NCI-H187 treated with DMSO at 0.1 percent for 48 hours (cell line): Measurements from ENCODE around the gene NUDT16L1.

Experiments used
- DNase-seq: peaks from one replicate; lab custom pipeline; 2025; lab: John Stamatoyannopoulos, UW

NUDT16L1 gene

DNA sequence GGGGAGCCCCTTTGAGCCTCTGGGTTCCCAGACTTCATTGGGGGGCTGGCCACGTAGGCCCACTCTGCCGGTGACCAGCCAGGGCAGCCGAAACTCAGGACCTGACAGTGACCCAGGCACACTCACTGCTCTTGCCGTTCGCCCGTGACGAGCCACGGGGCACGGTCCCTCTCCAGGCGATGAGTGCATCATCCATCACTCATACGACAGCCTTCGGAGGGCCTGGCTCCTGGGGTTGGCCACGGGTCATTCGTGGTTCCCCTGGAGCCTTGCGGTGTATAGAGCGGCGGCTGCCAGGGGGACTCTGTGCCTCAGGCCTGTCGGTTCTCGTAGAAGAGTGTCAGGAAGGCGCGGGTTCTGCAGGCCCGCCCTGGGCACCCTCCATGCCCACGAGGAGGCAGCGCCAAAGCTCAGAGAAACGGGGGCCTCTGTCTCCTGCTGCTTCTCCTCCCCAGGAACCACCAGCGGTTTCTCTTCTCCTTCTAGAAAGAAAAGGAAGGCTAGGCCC lies 11.2 kb upstream of the NUDT16L1 start:
- DNase-seq: no peak

GRCh38 chr16:4682616-4683254 lies 10.6 kb upstream of the NUDT16L1 start:
- no peak for DNase-seq

- DNase-seq: no peak
These were observed 9.9 kb upstream of the NUDT16L1 start for GRCh38 chr16:4683255-4684057.

DNA sequence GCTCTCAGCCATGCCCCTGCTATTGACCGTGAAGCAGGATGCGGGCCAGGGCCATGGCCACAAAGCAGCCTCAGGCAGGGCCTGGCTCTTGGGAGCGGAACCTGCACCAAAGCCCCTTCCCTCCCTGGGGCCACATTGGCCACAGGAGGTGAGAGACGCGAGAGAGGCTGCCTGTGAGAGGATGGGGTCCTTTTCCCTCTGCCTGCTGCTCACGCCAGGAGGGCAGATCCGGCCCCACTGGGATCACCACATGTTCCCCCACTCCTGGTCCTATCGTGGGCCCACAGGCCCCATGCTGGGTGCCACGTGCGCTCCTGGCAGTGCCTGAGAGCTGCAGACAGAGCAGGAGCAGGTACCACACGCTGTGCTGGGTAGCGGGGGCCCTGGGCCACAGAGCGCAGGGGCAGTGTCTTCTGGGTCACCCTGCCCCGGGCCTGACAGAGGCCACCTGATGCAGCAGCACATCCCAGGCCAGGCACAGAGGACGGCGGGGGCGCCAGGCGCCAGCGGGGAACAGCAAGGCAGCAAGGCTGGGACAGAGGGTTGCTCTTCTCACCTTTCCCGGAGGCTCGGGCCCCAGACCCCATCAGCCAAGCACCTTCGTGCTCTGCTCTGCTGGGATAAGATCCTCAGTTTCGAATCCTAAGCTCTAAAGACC lies 9.2 kb upstream of the NUDT16L1 start:
- no peak for DNase-seq

- no peak for DNase-seq
These were observed 8.6 kb upstream of the NUDT16L1 start for GRCh38 chr16:4684763-4685162.

DNA sequence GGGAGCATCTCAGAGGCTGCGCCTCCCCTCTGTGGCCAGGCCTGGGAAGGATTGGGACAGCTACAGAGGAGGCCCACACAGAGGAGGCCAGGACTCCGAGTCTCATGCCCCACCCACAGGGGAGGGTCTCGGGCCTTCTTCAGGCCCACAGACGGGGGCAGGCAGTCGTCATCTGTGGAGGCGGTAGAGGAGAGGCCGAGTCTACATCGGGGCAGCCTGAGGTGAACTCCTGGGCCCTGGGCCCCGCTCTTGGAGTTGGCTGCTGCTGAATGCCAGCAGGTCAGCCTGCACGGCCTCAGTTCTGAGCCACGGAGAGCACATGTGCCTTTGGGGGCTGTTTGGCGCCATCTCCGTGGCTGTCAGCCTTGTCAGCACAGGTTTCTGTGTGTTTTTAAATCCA lies 8.1 kb upstream of the NUDT16L1 start:
- DNase-seq: no peak

DNA sequence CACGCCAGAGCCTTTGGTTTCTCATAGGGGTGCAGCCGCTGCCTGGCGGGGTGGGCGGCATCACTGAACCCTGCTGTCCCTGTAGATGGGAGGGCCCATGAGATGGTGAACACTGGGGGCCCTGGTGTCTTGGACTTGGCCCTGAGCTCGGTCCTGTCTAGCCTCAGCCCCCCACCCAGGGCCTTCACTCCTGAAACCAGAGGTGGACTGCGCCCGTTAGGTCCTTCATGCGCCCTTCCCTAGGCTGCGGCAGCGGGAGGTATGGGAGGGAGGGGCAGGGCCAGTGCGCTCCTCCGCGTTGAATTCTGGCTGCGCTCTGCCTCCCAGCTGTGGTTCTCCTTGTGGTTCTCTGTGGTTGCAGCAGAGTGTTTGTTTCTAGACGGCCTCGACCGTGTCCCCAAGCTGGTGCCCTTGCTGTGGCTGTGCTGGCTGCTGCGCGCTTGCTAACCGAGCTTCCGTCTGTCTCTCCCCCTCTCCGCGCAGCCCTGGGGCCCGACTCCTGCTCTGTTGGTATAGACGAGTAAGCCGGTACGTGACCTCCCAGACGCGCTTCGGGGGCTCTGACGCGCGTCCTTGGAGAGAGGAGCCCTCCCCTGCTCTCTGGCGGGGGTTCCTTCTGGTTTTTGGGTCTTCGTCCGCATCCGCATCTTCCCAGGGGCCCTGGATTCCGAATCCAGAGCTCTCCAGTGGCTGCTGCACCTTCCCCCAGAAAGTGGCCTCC lies 7.4 kb upstream of the NUDT16L1 start:
- no peak for DNase-seq

DNA sequence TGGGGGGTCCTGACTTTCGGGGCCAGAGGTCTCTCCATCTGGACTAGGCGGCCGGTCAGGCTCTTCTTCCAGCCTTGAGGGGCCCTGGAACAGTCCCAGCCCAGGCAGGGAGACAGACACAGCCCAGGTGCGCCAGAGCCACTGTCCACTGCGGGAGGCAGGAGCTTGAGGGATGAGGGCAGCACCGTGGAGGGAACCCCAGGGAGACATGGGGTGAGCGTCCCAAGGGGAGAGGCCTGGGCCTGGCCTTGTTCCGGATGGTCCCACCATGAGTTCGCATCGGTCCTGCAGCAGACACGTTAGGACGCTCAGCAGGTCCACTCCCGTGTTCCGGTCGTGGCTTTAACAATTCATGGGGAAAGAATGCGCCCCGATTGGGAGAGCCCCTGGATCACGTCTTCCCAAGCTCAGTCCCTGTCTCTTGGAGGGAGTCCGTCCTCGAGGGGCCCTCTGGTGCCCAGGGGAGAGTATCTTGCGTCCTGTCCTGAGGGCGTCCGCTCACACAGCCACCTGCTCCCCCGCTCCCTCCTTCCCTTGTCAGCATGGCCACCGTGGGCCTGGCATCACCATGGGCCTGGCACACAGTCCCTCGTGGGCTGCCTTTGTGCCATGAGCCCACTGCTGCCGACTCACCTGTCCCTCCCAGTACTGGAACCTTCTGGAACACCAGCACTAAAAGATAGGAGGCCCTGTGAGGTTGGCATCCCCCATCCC lies 6.7 kb upstream of the NUDT16L1 start:
- DNase-seq: no peak

- no peak for DNase-seq
These were observed 5.9 kb upstream of the NUDT16L1 start for GRCh38 chr16:4687416-4687815.

- DNase-seq: no peak
These were observed 5.3 kb upstream of the NUDT16L1 start for GRCh38 chr16:4687946-4688673.

- DNase-seq: no peak
These were observed 4.7 kb upstream of the NUDT16L1 start for GRCh38 chr16:4688674-4689045.

GRCh38 chr16:4689091-4689671 lies 4.2 kb upstream of the NUDT16L1 start:
- no peak for DNase-seq

GRCh38 chr16:4689864-4690704 lies 3.3 kb upstream of the NUDT16L1 start:
- DNase-seq: no peak

DNA sequence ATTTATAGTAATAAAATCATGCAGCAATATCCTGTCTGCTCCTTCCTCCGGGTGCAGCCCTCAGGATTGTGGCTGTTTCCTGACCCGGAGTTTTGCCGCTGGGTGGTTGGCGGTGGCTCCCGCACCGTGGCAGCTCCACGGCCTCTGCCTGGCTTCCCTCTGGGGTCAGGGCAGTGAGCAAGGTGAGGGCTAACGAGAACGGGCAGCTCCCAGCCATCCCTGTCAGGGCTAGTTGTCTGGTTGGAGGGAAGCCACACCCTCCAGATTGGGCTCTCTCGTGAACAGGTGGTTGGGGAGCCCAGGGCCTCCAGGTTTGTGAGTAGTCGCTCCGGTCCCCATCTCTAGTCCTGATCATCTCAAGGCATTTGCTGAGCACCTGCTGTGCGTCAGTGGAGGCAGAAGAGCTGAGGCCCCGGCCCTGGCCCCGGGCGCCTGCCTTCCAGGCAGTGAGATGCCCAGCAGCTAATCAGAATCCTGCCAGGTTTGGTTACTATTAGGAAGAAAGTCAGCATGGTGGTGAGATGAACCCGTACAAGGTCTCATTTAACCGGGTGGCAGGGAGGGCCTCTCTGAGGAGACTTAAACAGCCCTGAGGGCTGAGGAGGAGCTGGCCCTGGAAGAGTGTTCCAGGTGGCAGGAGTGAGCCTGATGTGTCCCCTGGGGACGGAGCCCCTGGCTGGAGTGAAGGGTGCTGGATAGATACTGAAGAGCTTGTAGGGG lies 2.3 kb upstream of the NUDT16L1 start:
- DNase-seq: no peak

DNA sequence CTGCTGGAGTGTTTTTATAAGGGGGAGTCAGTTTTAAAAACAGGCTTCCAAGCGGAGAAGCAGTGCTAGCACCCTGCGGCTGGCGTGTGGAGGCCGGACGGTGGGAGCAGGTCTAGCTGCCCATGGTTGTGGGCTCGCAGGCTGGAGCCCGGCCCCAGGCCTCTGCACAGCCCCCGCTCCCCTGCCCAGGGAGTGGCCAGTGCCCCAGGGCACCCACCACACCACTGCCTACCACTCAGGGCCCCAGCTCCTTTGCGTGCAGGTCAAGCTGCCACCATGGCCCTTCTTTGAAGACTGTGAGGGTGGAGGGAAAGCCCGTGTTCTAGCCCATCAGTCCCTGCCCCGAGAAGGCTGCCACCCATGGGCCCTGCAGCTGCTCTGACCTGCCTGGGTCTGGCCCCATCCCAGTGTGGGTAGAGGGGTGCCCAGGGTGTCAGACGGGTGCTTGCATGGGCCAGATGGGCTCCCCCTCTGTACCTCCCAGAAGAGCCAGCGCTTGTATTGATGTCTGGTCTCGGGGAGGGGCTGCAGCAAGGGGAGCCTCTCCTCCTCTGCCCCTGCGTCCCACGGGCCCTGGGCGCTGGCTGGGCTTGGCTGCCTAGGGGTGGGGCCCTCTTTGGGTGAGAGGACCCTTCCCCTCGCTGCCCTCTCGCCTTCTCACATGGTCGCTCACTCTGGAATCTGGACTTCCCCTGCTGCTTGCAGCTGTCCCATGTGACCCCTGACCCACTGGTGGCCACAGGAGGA lies 1.5 kb upstream of the NUDT16L1 start:
- no peak for DNase-seq

DNA sequence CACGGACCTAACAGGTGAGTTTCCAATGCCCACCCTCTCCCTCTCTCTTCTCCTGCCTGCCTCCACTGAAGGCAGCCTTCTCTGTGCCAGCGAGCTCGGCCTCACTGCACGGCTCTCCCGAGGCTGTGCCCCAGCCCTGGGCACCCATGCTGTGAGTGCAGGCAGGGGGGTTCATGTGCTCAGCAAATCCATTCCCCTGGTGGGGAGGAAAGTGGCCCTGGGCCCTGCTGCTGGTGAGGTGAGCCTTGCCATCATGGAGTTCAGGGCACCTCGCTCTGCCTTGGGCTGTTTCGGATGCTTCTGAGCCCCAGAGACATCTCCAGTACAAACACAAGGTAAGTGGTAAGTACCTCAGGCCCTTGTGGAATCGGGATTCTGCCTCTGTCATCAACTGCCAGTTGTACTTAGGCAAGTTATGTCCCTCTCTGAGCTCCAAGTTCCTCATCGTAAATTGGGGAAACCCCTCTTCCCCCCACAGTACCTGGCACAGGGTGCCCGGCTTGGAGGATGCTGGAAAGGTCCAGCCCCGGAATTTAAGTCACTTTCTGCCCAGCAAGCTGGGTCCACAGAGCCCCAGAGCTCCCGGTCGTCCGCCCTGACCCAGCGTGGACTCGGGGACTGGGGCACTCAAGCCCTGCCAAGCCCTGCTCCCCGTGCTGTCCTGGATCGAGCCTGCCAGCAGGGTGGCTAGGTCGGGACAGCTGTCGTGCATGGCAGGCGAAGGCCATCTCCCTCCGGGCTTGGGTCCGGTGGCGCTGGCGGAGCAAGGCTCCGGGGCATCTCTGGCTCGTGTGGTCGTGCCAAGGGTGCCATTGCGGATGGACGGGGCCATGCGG lies 684 bp upstream of the NUDT16L1 start:
- no peak for DNase-seq

DNA sequence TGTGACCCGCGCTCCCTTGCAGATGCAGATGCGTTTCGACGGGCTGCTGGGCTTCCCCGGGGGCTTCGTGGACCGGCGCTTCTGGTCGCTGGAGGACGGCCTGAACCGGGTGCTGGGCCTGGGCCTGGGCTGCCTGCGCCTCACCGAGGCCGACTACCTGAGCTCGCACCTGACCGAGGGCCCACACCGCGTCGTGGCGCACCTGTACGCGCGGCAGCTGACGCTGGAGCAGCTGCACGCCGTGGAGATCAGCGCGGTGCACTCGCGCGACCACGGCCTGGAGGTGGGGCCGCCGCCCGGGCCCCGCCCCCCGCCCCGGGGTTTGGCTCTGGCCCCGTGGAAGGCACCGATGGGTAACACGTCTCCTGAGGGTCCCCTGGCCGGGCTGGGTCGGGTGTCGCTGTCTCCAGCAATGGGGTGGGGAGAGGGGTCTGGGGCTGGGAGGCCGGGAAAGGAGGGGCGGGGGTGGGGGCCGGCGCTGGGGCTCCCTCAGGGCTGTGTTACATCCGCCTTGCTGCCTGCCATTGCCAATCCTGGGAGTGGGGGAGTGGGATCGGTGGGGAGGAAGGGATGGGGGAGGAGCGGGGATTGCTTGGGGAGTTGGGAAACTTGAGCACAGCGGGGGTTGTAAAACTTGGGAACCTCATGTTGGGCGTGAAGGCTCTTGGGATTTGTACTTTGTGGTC lies 737 bp downstream of the NUDT16L1 start:
- no peak for DNase-seq
